Loucy (cell line): ENCODE results near the gene GABBR2.

Experiments used
- H2AFZ ChIP-seq: fragments of 200-600 bp; sonication (generic); 2 replicates; pipeline ENCODE4 v1.6.0; 2016; ENCODE audit warnings: antibody characterized with exemption, mild to moderate bottlenecking, low read length, moderate library complexity
- H3F3A ChIP-seq: fragments of 200-600 bp; 2 replicates; pipeline ENCODE4 v1.6.0; 2016; ENCODE audit warnings: antibody characterized with exemption, low read depth, mild to moderate bottlenecking
- H3K27me3 ChIP-seq: fragments of 200-600 bp; sonication (generic); 2 replicates; pipeline ENCODE4 v1.6.1; 2014; ENCODE audit warnings: low read length, mild to moderate bottlenecking; ENCODE audit not compliant: insufficient read depth, poor library complexity, severe bottlenecking
- H3K36me3 ChIP-seq: fragments of 200-600 bp; sonication (generic); 2 replicates; pipeline ENCODE4 v1.6.1; 2016; ENCODE audit warnings: low read length; ENCODE audit not compliant: insufficient read depth
- H3K4me1 ChIP-seq: fragments of 200-600 bp; sonication (generic); 2 replicates; pipeline ENCODE4 v1.5.1; 2014; ENCODE audit warnings: low read length, mild to moderate bottlenecking; ENCODE audit not compliant: insufficient read depth, poor library complexity, severe bottlenecking
- H3K4me2 ChIP-seq: fragments of 200-600 bp; sonication (generic); 2 replicates; pipeline ENCODE4 v1.6.0; 2014; ENCODE audit warnings: antibody characterized with exemption, low read length, low read depth, mild to moderate bottlenecking; ENCODE audit not compliant: poor library complexity, severe bottlenecking
- H3K4me3 ChIP-seq: fragments of 200-600 bp; sonication (generic); 2 replicates; pipeline ENCODE4 v1.5.1; 2014; ENCODE audit warnings: low read length, mild to moderate bottlenecking, mixed read lengths; ENCODE audit not compliant: poor library complexity, severe bottlenecking
- H3K79me2 ChIP-seq: fragments of 200-600 bp; sonication (generic); 2 replicates; pipeline ENCODE4 v1.6.1; 2014; ENCODE audit warnings: low read length; ENCODE audit not compliant: insufficient read depth
- H3K9ac ChIP-seq: fragments of 200-600 bp; sonication (generic); 2 replicates; pipeline ENCODE4 v1.6.0; 2014; ENCODE audit warnings: mild to moderate bottlenecking, low read depth, low read length, moderate library complexity; ENCODE audit not compliant: poor library complexity, severe bottlenecking
- H3K9me2 ChIP-seq: fragments of 200-600 bp; sonication (generic); replicated peaks from 2 replicates; pipeline ENCODE4 v1.6.1; 2016; ENCODE audit warnings: low read depth, low read length, mixed read lengths
- H3K9me3 ChIP-seq: fragments of 200-600 bp; sonication (generic); 2 replicates; pipeline ENCODE4 v1.6.1; 2014; ENCODE audit warnings: mild to moderate bottlenecking, antibody characterized with exemption, low read length, low read depth; ENCODE audit not compliant: insufficient read depth
- H4K20me1 ChIP-seq: fragments of 200-600 bp; sonication (generic); 2 replicates; pipeline ENCODE4 v1.6.0; 2014; ENCODE audit warnings: antibody characterized with exemption, low read length, mild to moderate bottlenecking; ENCODE audit not compliant: insufficient read depth, poor library complexity, severe bottlenecking
- CTCF ChIP-seq: fragments of 200-600 bp; sonication (generic); conservative IDR thresholded peaks from 2 replicates; pipeline ENCODE4 v1.5.1; 2014; ENCODE audit warnings: mild to moderate bottlenecking, antibody characterized with exemption, low read length
- EZH2phosphoT487 ChIP-seq: fragments of 200-600 bp; IDR thresholded peaks from 2 replicates; pipeline ENCODE4 v1.6.1; 2018; ENCODE audit warnings: antibody characterized with exemption, mild to moderate bottlenecking, moderate library complexity, borderline replicate concordance

The GABBR2 gene

GRCh38 chr9:98368366-98369065 is 340.2 kb downstream of the GABBR2 start:
- Histone ChIP-seq H4K20me1 (no peaks in the 10 kb centered on the region), H3K79me2 (no peaks in the 10 kb centered on the region), H3K27me3 (no peaks in the 10 kb centered on the region), H3K4me2 (no peak overlapping the region), H3F3A (no peaks in the 10 kb centered on the region), H3K9me3 (peaks cover 18% of the 10 kb centered on the region), H3K36me3 (no peaks in the 10 kb centered on the region), H3K9me2 (no peaks in the 10 kb centered on the region), H3K4me1 (no peaks in the 10 kb centered on the region), H3K4me3 (no peak overlapping the region), H2AFZ (no peak overlapping the region), H3K9ac (no peak overlapping the region)
- no peak for TF ChIP-seq EZH2phosphoT487
- TF ChIP-seq CTCF = no peak

- Histone ChIP-seq H3K9me2 (no peaks in the 10 kb centered on the region), H3K79me2 (no peaks in the 10 kb centered on the region), H3K27me3 (no peaks in the 10 kb centered on the region), H3K36me3 (no peaks in the 10 kb centered on the region), H4K20me1 (no peaks in the 10 kb centered on the region), H3K9me3 (peaks cover 18% of the 10 kb centered on the region), H3F3A (no peaks in the 10 kb centered on the region), H3K4me3 (no peak overlapping the region), H2AFZ (no peak overlapping the region), H3K4me2 (no peak overlapping the region), H3K9ac (no peak overlapping the region), H3K4me1 (no peaks in the 10 kb centered on the region)
- TF ChIP-seq EZH2phosphoT487 = no peak
- TF ChIP-seq CTCF = no peak
Measured at GRCh38 chr9:98367923-98368322, 340.8 kb downstream of the GABBR2 start.

- Histone ChIP-seq H3F3A (no peaks in the 10 kb centered on the region), H3K36me3 (no peaks in the 10 kb centered on the region), H3K4me3 (no peak overlapping the region), H3K9ac (no peak overlapping the region), H3K27me3 (no peaks in the 10 kb centered on the region), H3K79me2 (no peaks in the 10 kb centered on the region), H2AFZ (no peak overlapping the region), H3K4me1 (no peaks in the 10 kb centered on the region), H3K4me2 (no peak overlapping the region), H4K20me1 (no peaks in the 10 kb centered on the region), H3K9me2 (no peaks in the 10 kb centered on the region), H3K9me3 (peaks cover 18% of the 10 kb centered on the region)
- TF ChIP-seq EZH2phosphoT487 (no peak), CTCF (no peak)
Measured at GRCh38 chr9:98367371-98367900, 341.3 kb downstream of the GABBR2 start.
